ENCODE data around the gene BUB1. TPM values are rescaled to one million over a fixed set of nuclear protein-coding genes. Genes with fewer than 3 reads are reported as not detected.
"Not testable (repeated sequence)": the region's sequence is repeated elsewhere in the genome, so short reads cannot be mapped to it uniquely, and the experiment has no call there.

BUB1 gene
- total RNA-seq (2014; rRNA removed; shearing (Covaris generic)) = 68.2 and 82.4 TPM in 2 replicates

DNA sequence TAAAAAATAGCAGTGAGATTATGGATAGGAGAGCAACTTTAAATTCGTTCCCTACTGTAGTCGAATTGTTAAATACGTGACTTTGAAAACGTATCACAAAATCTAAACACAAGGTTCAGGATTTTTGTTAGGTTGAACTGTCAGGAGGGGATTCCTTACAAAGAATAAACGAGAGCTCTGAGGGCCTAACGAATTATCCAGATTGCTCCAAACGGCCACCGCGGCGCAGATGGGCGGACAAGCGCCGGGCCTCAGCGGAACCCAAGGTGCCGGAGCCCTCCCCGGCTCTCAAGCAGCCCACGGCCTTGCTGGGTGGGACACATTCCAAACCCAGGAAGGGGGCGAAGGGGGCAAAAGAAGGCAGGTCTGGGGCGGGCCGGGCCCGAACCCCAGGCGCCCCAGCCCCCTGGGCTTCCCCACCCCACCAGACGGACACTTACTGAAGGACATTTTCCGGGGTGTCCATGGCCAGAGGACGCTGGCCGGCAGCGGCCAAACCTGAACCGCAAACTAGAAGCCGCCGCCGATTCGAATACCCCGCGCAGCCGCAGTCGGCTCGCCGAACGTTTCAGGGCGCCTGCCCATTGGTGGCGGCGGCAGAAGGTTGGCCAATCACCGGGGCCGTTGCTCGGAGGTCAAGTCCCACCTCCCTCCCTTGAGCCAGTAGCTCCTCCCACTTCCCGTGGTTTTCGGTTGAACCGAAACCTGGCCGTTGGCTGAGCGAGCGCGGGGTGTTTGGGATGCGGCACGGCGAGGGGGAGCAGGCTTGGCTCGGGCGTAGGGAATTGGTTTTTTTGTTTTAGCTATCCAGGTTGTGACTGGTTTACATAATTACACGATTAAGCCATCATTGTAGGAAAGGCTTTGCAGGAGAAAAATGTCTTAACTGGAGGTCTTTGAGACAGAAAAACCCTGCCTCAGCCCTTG lies at the start of gene BUB1:
Gene BUB1 (minus strand): TSS at position 534 of the 927 bp plus-strand sequence. CDS start 68 bp downstream, at position 466.
- DNase-seq (ENCODE audit: low read depth) = peak; percentile 95

- no peak for DNase-seq (ENCODE audit: low read depth)
Measured at GRCh38 chr2:110726285-110726684, 48.4 kb upstream of the BUB1 start.

DNA sequence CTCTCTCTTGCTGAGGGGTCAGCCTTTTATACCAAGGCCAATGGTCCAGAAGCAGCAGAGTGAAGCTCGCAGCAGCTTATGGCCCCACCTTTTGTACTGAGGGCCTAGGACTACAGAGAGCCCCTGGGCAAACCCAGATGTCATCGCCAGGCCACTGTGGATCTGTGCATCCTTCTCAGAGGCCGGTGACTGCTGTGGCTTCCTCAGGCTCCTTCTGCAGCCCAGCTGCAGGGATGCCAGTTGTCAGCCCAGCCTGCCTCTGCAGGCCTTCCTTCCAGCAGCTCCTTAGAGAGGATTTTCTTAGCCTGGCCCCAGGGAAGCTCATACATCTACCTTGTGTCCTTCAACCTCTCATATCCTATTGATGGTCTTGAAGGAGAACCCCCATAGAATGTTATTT lies 48.0 kb upstream of the BUB1 start:
- DNase-seq (ENCODE audit: low read depth) = no peak

GRCh38 chr2:110725370-110725769 lies 47.5 kb upstream of the BUB1 start:
- DNase-seq (ENCODE audit: low read depth) = no peak

DNA sequence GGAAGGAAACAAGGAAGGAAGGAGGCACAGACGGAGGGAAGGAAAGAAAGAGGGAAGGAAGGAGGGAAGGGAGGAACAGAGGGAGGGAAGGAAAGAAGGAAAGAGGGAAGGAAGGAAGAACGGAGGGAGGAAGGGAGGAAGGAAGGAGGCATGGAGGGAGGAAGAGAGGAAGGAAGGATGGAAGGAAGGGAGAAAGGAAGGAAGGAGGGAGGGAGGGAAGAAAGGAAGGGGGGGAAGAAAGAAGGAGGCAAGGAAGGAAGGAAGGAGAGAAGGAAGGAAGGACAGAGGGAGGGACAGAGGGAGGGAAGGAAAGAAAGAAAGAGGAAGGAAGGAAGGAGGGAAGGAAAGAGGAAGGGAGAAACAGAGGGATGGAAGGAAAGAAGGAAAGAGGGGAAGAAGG lies 47.0 kb upstream of the BUB1 start:
- no peak for DNase-seq (ENCODE audit: low read depth)

DNA sequence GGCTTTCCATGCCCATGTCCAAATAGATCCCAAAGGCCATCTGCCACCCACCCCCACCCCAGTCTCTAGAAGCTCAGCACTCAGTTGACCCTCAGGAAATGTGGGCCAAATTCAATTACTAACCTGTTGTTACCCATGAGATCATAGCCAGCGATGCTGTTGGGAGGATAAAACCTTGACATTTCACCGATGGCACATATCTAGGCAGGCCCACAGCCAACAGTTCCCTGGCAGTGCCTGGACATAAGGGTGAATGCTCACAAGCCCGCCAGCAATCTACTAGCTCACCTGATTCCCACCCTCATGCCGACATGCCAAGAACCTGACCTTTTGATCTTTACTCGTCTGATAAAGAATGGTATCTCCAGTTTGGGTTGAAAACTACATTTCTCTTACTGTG lies 42.7 kb upstream of the BUB1 start:
- no peak for DNase-seq (ENCODE audit: low read depth)

DNA sequence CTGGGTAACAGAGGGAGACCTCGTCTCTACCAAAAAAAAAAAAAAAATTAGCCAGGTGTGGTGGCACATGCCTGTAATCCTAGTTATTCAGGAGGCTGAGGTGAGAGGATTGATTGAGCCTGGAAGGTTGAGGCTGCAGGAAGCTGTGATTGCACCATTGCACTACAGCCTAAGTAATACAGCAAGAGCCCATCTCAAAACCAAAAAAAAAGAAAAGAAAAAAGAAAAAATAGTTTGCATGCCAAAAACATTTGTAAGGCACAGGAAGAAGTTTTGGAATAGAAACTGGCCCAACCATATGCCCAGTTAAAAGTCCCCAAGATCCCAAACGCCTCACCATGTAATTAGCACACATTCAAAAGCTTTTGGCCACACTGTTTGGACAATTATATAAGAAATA lies 41.1 kb upstream of the BUB1 start:
- DNase-seq (ENCODE audit: low read depth) = no peak

DNA sequence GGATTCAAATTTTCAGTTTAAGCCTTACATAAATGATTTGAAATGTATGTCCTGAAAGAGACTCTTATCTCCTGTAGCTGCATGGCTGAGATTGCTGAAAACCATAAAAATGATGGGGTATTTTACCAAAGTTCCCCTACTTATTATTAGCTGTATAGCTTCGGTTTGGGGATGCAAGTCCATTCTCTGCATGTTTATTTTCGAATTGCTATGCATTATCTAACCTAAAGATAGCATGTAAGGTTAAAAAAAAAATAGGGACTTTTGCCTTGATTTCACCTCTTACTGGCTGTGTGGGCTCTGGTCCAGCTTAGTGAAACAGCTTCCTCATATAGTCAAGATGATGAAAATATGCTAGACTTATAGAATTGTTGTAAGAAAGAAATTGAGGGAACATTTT lies 40.5 kb upstream of the BUB1 start:
- no peak for DNase-seq (ENCODE audit: low read depth)

DNA sequence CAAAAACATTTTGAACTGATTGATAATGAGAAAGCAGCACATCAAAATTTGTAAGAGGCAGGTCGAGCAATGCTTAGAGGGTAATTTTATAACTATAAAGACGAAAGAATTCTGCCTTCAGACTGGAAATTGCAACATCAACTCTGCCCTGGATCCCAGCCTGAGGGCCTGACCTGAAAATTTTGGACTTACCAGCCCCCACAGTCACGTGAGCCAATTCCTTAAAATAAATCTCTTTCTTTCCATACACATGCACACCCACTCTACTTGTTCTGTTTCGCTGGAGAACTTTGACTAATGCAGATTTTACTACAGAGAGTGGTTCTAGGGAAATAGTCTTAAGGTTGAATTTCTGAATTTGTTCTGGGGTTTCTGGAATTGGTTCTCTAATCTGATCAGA lies 39.9 kb upstream of the BUB1 start:
- no peak for DNase-seq (ENCODE audit: low read depth)

DNA sequence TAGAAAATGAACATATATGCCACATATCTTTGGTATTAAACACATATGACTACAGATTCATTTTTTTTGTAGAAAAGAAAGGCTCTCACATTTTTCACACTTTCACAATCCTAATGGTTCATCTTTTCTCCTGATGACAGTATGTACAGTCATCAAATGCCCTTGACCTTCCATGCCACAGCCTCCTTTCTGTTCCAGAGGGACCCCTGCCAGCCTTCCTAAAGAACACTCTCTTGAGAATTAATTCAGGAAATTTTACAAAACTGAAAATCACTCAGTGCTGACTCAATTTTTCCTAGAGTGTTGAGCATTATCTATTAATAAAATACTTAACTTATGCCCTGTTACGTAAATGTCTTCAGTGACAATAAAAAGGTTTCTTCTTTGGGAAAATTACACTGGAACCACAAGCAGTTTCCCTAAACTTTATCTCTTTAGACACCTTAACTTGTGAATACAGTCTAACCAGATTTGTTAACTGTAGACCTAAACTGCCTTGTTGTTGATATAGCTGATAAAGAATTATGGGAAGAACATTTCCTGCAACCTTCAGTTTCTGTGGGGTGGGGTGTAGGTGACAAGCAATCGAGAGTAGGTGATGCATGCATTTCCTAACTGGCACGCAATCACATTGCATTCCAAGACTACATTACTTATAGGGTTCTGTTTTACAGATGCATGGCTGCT lies 39.2 kb upstream of the BUB1 start:
- DNase-seq (ENCODE audit: low read depth) = peak; percentile 25

- DNase-seq (ENCODE audit: low read depth) = no peak
Measured at GRCh38 chr2:110714452-110715224, 36.8 kb upstream of the BUB1 start.

DNA sequence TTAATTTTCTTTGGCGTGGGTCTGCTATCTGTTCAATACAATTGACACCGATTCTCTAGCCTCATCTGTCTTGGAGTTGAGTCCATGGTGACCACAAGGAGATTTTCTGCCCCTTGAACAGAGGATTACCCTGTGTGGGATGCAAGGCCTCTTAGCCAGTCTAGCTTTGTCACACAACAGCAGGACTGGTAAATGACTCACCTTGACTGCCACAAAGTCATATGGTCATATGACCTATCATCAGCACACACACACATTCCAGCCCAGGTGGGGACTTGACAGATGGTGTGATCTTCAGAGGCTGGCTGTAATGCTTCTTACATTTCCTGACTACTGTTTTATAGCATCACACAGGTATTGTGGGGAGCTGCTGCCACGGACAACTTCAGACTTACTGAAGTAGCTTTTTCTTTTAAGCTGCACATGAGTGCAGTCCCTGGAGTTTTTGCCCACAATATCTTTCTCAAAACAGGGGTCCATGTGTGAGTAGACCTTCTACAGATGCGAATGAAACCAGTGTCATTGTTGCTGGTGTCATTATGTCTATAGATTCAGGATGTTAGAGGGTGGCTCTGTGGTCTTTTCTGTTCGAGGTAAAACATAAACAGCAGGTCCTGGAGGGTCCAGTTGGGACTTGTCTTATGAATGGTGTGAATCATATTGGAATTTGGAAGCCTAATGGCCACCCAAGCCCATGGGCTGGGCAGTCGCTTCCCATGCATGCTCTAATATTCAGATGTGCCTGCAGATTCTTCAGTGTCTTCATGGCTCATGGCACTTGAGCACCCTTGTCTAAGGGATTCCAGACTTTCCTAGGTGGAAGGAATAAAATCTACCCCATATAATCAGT lies 35.9 kb upstream of the BUB1 start:
- DNase-seq (ENCODE audit: low read depth) = peak; percentile 20

GRCh38 chr2:110712737-110713136 lies 34.9 kb upstream of the BUB1 start:
- DNase-seq (ENCODE audit: low read depth) = no peak

GRCh38 chr2:110708455-110708854 lies 30.6 kb upstream of the BUB1 start:
- no peak for DNase-seq (ENCODE audit: low read depth)

- no peak for DNase-seq (ENCODE audit: low read depth)
Measured at GRCh38 chr2:110707386-110707965, 29.6 kb upstream of the BUB1 start.

DNA sequence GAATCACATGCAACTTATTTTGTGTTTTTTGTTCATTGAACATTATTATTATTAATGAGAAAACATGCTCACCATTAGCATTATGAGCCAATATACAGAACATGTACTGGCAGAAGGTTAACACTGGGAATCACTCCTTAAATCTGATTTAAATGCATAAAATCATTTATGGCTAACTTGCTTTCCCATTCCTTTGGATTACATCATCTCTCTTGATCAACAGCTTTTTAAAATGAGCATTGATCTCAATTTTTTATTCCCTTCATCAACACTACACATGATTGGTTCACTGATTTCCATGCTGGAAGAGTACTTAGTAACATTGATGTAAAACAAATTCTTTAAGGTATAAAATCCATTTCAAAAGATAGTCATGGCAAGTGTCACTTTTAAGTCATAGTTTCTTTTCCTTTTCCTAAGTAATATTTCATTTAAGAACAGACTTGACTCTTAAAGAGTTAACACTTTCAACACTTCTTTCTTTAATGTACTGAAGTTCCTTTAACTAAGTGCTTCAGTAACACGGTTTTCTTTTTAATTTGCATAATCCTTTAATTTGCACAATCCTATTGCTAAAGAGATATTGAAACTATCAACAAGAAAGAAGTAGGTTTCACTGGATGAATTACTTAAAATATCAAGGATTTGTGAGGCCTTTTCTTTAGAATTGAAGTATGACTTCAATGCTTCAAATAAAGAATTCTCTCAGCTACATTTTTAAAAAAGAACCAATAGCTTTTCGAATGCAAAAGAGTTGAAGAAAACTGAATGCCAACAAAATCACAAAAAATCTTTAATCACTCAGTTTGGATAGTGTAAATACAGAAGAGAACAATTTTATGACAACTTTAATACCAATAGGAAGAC lies 24.9 kb upstream of the BUB1 start:
- no peak for DNase-seq (ENCODE audit: low read depth)

GRCh38 chr2:110698253-110698652 lies 20.4 kb upstream of the BUB1 start:
- not testable (repeated sequence) for DNase-seq (ENCODE audit: low read depth)

DNA sequence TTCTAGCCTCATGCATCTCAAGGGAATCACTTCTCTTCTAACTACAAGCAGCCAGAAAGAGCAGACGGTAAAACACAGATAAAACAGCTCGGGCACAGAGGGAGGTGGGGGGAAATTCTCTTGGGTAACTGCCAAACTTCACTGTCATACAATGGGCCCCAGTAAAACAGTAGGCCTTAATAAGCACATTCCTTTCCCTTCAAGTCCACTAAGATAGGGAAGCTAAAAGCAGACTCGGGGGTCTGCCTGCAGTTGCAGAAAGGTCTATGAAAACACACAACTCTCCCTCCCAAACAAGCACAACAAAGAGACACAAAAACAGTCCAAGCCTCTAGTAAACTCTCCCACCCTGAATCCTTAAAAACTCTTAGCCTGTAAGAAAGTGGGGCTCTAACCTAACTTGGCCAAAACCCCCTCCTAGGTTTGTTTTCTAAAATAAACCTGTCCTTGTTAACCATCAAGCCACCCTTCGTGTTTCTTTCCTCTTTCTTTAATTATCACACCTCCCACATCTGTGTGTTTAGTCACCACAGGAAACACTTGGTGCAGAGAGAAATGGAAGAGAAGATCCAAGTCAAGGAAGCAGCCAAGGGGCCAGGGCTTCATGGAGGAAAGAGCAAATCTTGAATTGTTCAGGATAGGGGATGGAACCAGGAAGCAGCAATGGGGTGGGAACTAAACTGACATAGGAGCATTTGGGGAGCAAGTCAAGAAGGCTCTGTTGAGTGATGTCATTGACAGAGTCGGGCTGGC lies 17.5 kb upstream of the BUB1 start:
- DNase-seq (ENCODE audit: low read depth) = not testable (repeated sequence)

DNA sequence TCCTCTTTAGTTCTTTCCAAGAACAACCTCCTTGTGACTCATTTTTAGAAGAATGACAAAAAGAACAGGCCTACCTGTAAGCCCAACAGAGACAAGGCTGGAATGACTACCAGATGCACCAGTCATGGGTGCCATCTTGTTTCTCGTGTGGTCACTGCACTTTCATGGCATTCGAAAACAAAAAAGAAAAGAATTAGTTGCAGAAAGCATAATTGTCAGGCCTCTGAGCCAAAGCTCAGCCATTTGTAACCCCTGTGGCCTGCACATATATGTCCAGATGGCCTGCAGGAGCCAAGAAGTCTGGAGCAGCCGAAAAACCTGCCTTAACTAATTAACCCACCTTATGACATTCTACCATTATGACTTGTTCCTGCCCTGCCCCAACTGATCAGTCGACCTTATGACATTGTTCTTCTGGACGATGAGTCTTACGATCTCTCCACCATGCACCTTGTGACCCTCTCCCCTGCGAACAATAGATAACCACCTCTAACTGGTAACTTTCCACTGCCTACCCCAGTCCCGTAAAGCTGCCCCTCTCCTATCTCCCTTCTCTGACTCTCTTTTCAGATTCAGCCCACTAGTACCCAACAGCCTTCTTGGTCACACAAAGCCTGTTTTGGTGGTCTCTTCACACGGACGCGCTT lies 13.9 kb upstream of the BUB1 start:
- no peak for DNase-seq (ENCODE audit: low read depth)
